HuH-7 (cell line): ENCODE results near the gene WDR70.
"Not testable (repeated sequence)": the region's sequence is repeated elsewhere in the genome, so short reads cannot be mapped to it uniquely, and the experiment has no call there.

ENCODE experiments used
- DNase-seq: peaks from one replicate; pipeline ENCODE4 v3.0.0; 2011; ENCODE audit warnings: low spot score

The WDR70 gene

GRCh38 chr5:37640088-37640487 is 261.0 kb downstream of the WDR70 start:
- DNase-seq = no peak

- DNase-seq = no peak
These were observed 262.8 kb downstream of the WDR70 start for GRCh38 chr5:37641933-37642332.

GRCh38 chr5:37645707-37646106 is 266.6 kb downstream of the WDR70 start:
- no peak for DNase-seq

GRCh38 chr5:37654566-37654965 is 275.4 kb downstream of the WDR70 start:
- not testable (repeated sequence) for DNase-seq

GRCh38 chr5:37657046-37657445 is 277.9 kb downstream of the WDR70 start:
- no peak for DNase-seq

GRCh38 chr5:37658440-37658839 is 279.3 kb downstream of the WDR70 start:
- DNase-seq = no peak

- DNase-seq = no peak
These were observed 281.2 kb downstream of the WDR70 start for GRCh38 chr5:37660319-37660718.

GRCh38 chr5:37661227-37661920 is 282.3 kb downstream of the WDR70 start:
- DNase-seq = no peak

- DNase-seq = no peak
These were observed 282.8 kb downstream of the WDR70 start for GRCh38 chr5:37661951-37662350.

- DNase-seq = no peak
These were observed 283.2 kb downstream of the WDR70 start for GRCh38 chr5:37662362-37662761.

GRCh38 chr5:37662789-37663485 is 283.8 kb downstream of the WDR70 start:
- DNase-seq = no peak

- no peak for DNase-seq
These were observed 284.4 kb downstream of the WDR70 start for GRCh38 chr5:37663538-37663937.

GRCh38 chr5:37664551-37664950 is 285.4 kb downstream of the WDR70 start:
- no peak for DNase-seq

GRCh38 chr5:37665272-37665671 is 286.2 kb downstream of the WDR70 start:
- DNase-seq = no peak

GRCh38 chr5:37665889-37666288 is 286.8 kb downstream of the WDR70 start:
- DNase-seq = no peak

GRCh38 chr5:37667430-37667829 is 288.3 kb downstream of the WDR70 start:
- no peak for DNase-seq

- no peak for DNase-seq
These were observed 288.7 kb downstream of the WDR70 start for GRCh38 chr5:37667846-37668245.

- DNase-seq = peak; percentile 61
These were observed 289.5 kb downstream of the WDR70 start for GRCh38 chr5:37668524-37669047.

- not testable (repeated sequence) for DNase-seq
These were observed 293.0 kb downstream of the WDR70 start for GRCh38 chr5:37672118-37672588.

GRCh38 chr5:37674361-37674760 is 295.2 kb downstream of the WDR70 start:
- not testable (repeated sequence) for DNase-seq

GRCh38 chr5:37679326-37679725 is 300.2 kb downstream of the WDR70 start:
- not testable (repeated sequence) for DNase-seq

GRCh38 chr5:37679903-37680302 is 300.8 kb downstream of the WDR70 start:
- not testable (repeated sequence) for DNase-seq

GRCh38 chr5:37683072-37683471 is 304.0 kb downstream of the WDR70 start:
- DNase-seq = no peak
